GM12873 (cell line): ENCODE results near the gene RHBDD1.

Source experiments
- CTCF ChIP-seq: IDR thresholded peaks from 2 replicates; pipeline ENCODE4 v1.5.1; 2012; ENCODE audit warnings: low read depth, mild to moderate bottlenecking, moderate library complexity, low read length, control low read depth; ENCODE audit not compliant: insufficient read depth; ENCODE audit errors: missing control alignments

RHBDD1 gene

GRCh38 chr2:226993171-226993570 lies 157.3 kb downstream of the RHBDD1 start:
- TF ChIP-seq CTCF, result no peak

- TF ChIP-seq CTCF, result peak; percentile 21
These were observed 158.9 kb downstream of the RHBDD1 start for GRCh38 chr2:226994775-226995174.

- TF ChIP-seq CTCF, result no peak
These were observed 159.8 kb downstream of the RHBDD1 start for GRCh38 chr2:226995625-226996041.

- no peak for TF ChIP-seq CTCF
These were observed 163.8 kb downstream of the RHBDD1 start for GRCh38 chr2:226999661-227000060.

GRCh38 chr2:227000123-227000522 lies 164.3 kb downstream of the RHBDD1 start:
- TF ChIP-seq CTCF, result no peak

- no peak for TF ChIP-seq CTCF
These were observed 168.6 kb downstream of the RHBDD1 start for GRCh38 chr2:227004482-227004881.

GRCh38 chr2:227006189-227006897 lies 170.5 kb downstream of the RHBDD1 start:
- TF ChIP-seq CTCF, result no peak
